Progenitor cell of endocrine pancreas (in vitro differentiated cells): ENCODE measurements around the gene ASPA. TPM values are rescaled to one million over a fixed set of nuclear protein-coding genes. Genes with fewer than 3 reads are reported as not detected.

Experiments
- DNase-seq: peaks from one replicate; pipeline ENCODE4 v3.0.0; 2021; ENCODE audit warnings: low spot score; ENCODE audit not compliant: unreplicated experiment
- H3K27ac Mint-ChIP-seq: 2 replicates; pipeline ENCODE4 v1.8.0; 2021; ENCODE audit warnings: mild to moderate bottlenecking, moderate library complexity, mixed read lengths
- H3K27me3 Mint-ChIP-seq: 2 replicates; pipeline ENCODE4 v1.8.0; 2021; ENCODE audit warnings: mixed read lengths
- H3K36me3 Mint-ChIP-seq: 2 replicates; pipeline ENCODE4 v1.8.0; 2022; ENCODE audit warnings: mixed read lengths; ENCODE audit not compliant: insufficient read depth
- H3K4me1 Mint-ChIP-seq: 2 replicates; pipeline ENCODE4 v1.8.0; 2021; ENCODE audit warnings: low read depth, mixed read lengths
- H3K4me3 Mint-ChIP-seq: 2 replicates; pipeline ENCODE4 v1.8.0; 2021; ENCODE audit warnings: low read depth, mild to moderate bottlenecking, moderate library complexity, mixed read lengths
- H3K9me3 Mint-ChIP-seq: 2 replicates; pipeline ENCODE4 v1.8.0; 2021; ENCODE audit warnings: low read depth, mixed read lengths
- CTCF ChIP-seq: fragments of 200-600 bp; sonication (generic); IDR thresholded peaks from one replicate; pipeline ENCODE4 v1.5.0; 2021; ENCODE audit warnings: antibody characterized with exemption, mild to moderate bottlenecking; ENCODE audit not compliant: unreplicated experiment
- total RNA-seq: library from RNA; stranded (reverse); gene quantifications from 2 replicates; pipeline ENCODE4 v1.2.1, GENCODE V29; 2021

Gene ASPA
- total RNA-seq, 1 donor from 2014 or later, result not detected

GRCh38 chr17:3485481-3486068, 9.8 kb downstream of the ASPA start:
- H3K27ac Mint-ChIP-seq, result peak overlapping the region; percentile 8
- H3K4me1 Mint-ChIP-seq, result peaks cover 14% of the 10 kb centered on the region
- no peaks in the 10 kb centered on the region for H3K36me3 Mint-ChIP-seq
- no peaks in the 10 kb centered on the region for H3K27me3 Mint-ChIP-seq
- TF ChIP-seq CTCF, result no peak
- no peak for DNase-seq
- no peaks in the 10 kb centered on the region for H3K9me3 Mint-ChIP-seq
- H3K4me3 Mint-ChIP-seq, result no peak overlapping the region

- Mint-ChIP-seq H3K4me1 (peaks cover 6% of the 10 kb centered on the region), H3K4me3 (no peak overlapping the region), H3K9me3 (peaks cover 12% of the 10 kb centered on the region), H3K36me3 (peaks cover 4% of the 10 kb centered on the region), H3K27me3 (no peaks in the 10 kb centered on the region), H3K27ac (peak overlapping the region; percentile 8)
- DNase-seq, result no peak
- TF ChIP-seq CTCF, result no peak
These were observed 21.3 kb downstream of the ASPA start for GRCh38 chr17:3497101-3497500.

- Mint-ChIP-seq H3K9me3 (peaks cover 7% of the 10 kb centered on the region), H3K4me1 (peaks cover 5% of the 10 kb centered on the region)
These were observed 25.5 kb downstream of the ASPA start for GRCh38 chr17:3501344-3501743.

GRCh38 chr17:3502466-3502865, 26.7 kb downstream of the ASPA start:
- H3K4me1 Mint-ChIP-seq, result no peaks in the 10 kb centered on the region
- TF ChIP-seq CTCF, result no peak
- peaks cover 4% of the 10 kb centered on the region for H3K36me3 Mint-ChIP-seq
- H3K27me3 Mint-ChIP-seq, result no peaks in the 10 kb centered on the region
- no peak overlapping the region for H3K4me3 Mint-ChIP-seq
- no peak overlapping the region for H3K27ac Mint-ChIP-seq
- no peak for DNase-seq
- H3K9me3 Mint-ChIP-seq, result peaks cover 7% of the 10 kb centered on the region

More at GRCh38 chr17:3501344-3501743, 25.5 kb downstream of the ASPA start:
- no peak for TF ChIP-seq CTCF
- no peaks in the 10 kb centered on the region for H3K27me3 Mint-ChIP-seq
- peaks cover 4% of the 10 kb centered on the region for H3K36me3 Mint-ChIP-seq
- no peak overlapping the region for H3K4me3 Mint-ChIP-seq
- no peak for DNase-seq
- no peak overlapping the region for H3K27ac Mint-ChIP-seq

GRCh38 chr17:3503285-3503684, 27.5 kb downstream of the ASPA start:
- Mint-ChIP-seq H3K4me1 (no peaks in the 10 kb centered on the region), H3K27me3 (no peaks in the 10 kb centered on the region)
- TF ChIP-seq CTCF, result no peak

More at GRCh38 chr17:3503285-3503684, 27.5 kb downstream of the ASPA start:
- DNase-seq, result no peak
- peaks cover 7% of the 10 kb centered on the region for H3K9me3 Mint-ChIP-seq
- H3K36me3 Mint-ChIP-seq, result peaks cover 4% of the 10 kb centered on the region
- H3K4me3 Mint-ChIP-seq, result no peak overlapping the region
- H3K27ac Mint-ChIP-seq, result no peak overlapping the region
